CD14-positive monocyte (primary cell): Measurements from ENCODE around the gene SORBS2. TPM values are rescaled to one million over a fixed set of nuclear protein-coding genes. Genes with fewer than 3 reads are reported as not detected.

Experiments used
- DNase-seq, 3 donors: peaks; one replicate each; pipeline ENCODE4 v3.0.0-alpha.2; 2011 to 2022
- H2AFZ ChIP-seq: 2 replicates; pipeline ENCODE4 v1.6.0; 2012; ENCODE audit warnings: mild to moderate bottlenecking, low read depth, low read length, inconsistent platforms; ENCODE audit not compliant: insufficient read depth, poor library complexity, severe bottlenecking
- H3K27ac ChIP-seq, 2 donors: 1 replicate in 1 of 2; 2 replicates in 1 of 2; pipeline ENCODE4 v1.5.1; 2012 to 2013; ENCODE audit warnings: low read length in 2 of 2, control low read depth in 1 of 2, inconsistent platforms in 1 of 2, low read depth in 1 of 2, mild to moderate bottlenecking in 1 of 2
- H3K27me3 ChIP-seq, 2 donors: one replicate each; pipeline versions ENCODE4 v1.6.0 to v1.6.1; 2011 to 2013; ENCODE audit warnings: low read length in 2 of 2; ENCODE audit not compliant: control insufficient read depth in 2 of 2, insufficient read depth in 2 of 2
- H3K36me3 ChIP-seq, 2 donors: replicated peaks in 1 of 2; 1 replicate in 1 of 2; 2 replicates in 1 of 2; pipeline versions ENCODE4 v1.5.1 to v1.6.1; 2012 to 2013; ENCODE audit warnings: low read length in 2 of 2, control low read depth in 1 of 2, inconsistent platforms in 1 of 2, mild to moderate bottlenecking in 1 of 2; ENCODE audit not compliant: insufficient read depth in 2 of 2, control insufficient read depth in 1 of 2
- H3K4me1 ChIP-seq, 2 donors: 1 replicate in 1 of 2; 2 replicates in 1 of 2; pipeline versions ENCODE4 v1.5.1 to v1.6.1; 2012 to 2013; ENCODE audit warnings: low read length in 2 of 2, control low read depth in 1 of 2, inconsistent platforms in 1 of 2, mild to moderate bottlenecking in 1 of 2, moderate library complexity in 1 of 2; ENCODE audit not compliant: insufficient read depth in 2 of 2, control insufficient read depth in 1 of 2
- H3K4me2 ChIP-seq: replicated peaks from 2 replicates; pipeline ENCODE3; 2012; ENCODE audit warnings: low read length, moderate library complexity, mild to moderate bottlenecking; ENCODE audit not compliant: poor library complexity, severe bottlenecking; ENCODE audit errors: extremely low read depth
- H3K4me3 ChIP-seq, 3 experiments: fragments of 200-600 bp in 1 of 3; sonication (generic) in 1 of 3; replicated peaks in 1 of 3; 1 replicate in 2 of 3; 2 replicates in 1 of 3; pipeline ENCODE4 v1.5.1; 2011 to 2013; ENCODE audit warnings: low read length in 3 of 3, mild to moderate bottlenecking in 3 of 3, control low read depth in 2 of 3, low read depth in 2 of 3, inconsistent platforms in 1 of 3, moderate library complexity in 1 of 3
- H3K79me2 ChIP-seq: 2 replicates; pipeline ENCODE4 v1.6.0; 2012; ENCODE audit warnings: mild to moderate bottlenecking, control low read depth, inconsistent platforms, low read length, moderate library complexity; ENCODE audit not compliant: insufficient read depth
- H3K9ac ChIP-seq: 2 replicates; pipeline ENCODE4 v1.6.0; 2017; ENCODE audit warnings: low read length, mild to moderate bottlenecking; ENCODE audit not compliant: insufficient read depth, poor library complexity, severe bottlenecking
- H3K9me3 ChIP-seq, 2 donors: replicated peaks in 1 of 2; 1 replicate in 1 of 2; 2 replicates in 1 of 2; pipeline versions ENCODE4 v1.5.1 to v1.6.1; 2012 to 2013; ENCODE audit warnings: low read length in 2 of 2, control low read depth in 1 of 2; ENCODE audit not compliant: control insufficient read depth in 1 of 2, insufficient read depth in 1 of 2
- H4K20me1 ChIP-seq: 2 replicates; pipeline ENCODE4 v1.6.0; 2012; ENCODE audit warnings: mild to moderate bottlenecking, low read length, control low read depth, moderate library complexity; ENCODE audit not compliant: insufficient read depth
- H3K27ac Mint-ChIP-seq, 7 donors: one replicate each; pipeline ENCODE4 v1.8.0; 2020; ENCODE audit warnings: mild to moderate bottlenecking in 7 of 7, mixed read lengths in 7 of 7, moderate library complexity in 6 of 7, inconsistent platforms in 2 of 7
- H3K27me3 Mint-ChIP-seq, 3 donors: one replicate each; pipeline ENCODE4 v1.8.0; 2021 to 2022; ENCODE audit warnings: low read depth in 3 of 3, mild to moderate bottlenecking in 3 of 3, mixed read lengths in 3 of 3, moderate library complexity in 3 of 3, inconsistent platforms in 1 of 3
- H3K36me3 Mint-ChIP-seq, 2 donors: one replicate each; pipeline ENCODE4 v1.8.0; 2020; ENCODE audit warnings: mixed read lengths in 2 of 2, inconsistent platforms in 1 of 2, mild to moderate bottlenecking in 1 of 2
- H3K4me1 Mint-ChIP-seq: one replicate; pipeline ENCODE4 v1.8.0; 2020; ENCODE audit warnings: mild to moderate bottlenecking, mixed read lengths
- H3K4me3 Mint-ChIP-seq, 2 donors: one replicate each; pipeline ENCODE4 v1.8.0; 2020; ENCODE audit warnings: mild to moderate bottlenecking in 2 of 2, mixed read lengths in 2 of 2, moderate library complexity in 1 of 2
- H3K9me3 Mint-ChIP-seq, 7 donors: one replicate each; pipeline ENCODE4 v1.8.0; 2020 to 2022; ENCODE audit warnings: mixed read lengths in 7 of 7, mild to moderate bottlenecking in 6 of 7, moderate library complexity in 6 of 7, inconsistent platforms in 2 of 7
- WGBS: methylation state at CpG from one replicate; pipeline ENCODE4 v1.1.5; 2013; ENCODE audit warnings: missing lambda C conversion rate; ENCODE audit not compliant: insufficient coverage; 5-methylcytosine and 5-hydroxymethylcytosine counted together
- intact Hi-C, 2 donors: fragments of 100-400 bp; cut with micrococcal nuclease; formaldehyde crosslinking; loops; one replicate each; pipeline versions ENCODE4 v1.15.0 to v1.15.1; 2023
- polyA plus RNA-seq, 3 donors: library from polyadenylated mRNA; depleted of rRNA in 1 of 3; unstranded in 2 of 3; stranded (reverse) in 1 of 3; fragments of 300-500 nt in 2 of 3; fragments of >200 nt in 1 of 3; fragmentation: Illumina TruSeq in 2 of 3; gene quantifications; 1 replicate in 2 of 3; 2 replicates in 1 of 3; pipeline ENCODE4 v1.2.3, GENCODE V29; 2012 to 2021
- TF ChIP-seq, protein P1 (sequence below): fragments of 200-600 bp; IDR thresholded peaks from one replicate; pipeline ENCODE4 v1.8.0; 2022; ENCODE audit warnings: antibody characterized with exemption, mild to moderate bottlenecking

SORBS2 gene
- polyA plus RNA-seq, 3 donors = not detected

DNA sequence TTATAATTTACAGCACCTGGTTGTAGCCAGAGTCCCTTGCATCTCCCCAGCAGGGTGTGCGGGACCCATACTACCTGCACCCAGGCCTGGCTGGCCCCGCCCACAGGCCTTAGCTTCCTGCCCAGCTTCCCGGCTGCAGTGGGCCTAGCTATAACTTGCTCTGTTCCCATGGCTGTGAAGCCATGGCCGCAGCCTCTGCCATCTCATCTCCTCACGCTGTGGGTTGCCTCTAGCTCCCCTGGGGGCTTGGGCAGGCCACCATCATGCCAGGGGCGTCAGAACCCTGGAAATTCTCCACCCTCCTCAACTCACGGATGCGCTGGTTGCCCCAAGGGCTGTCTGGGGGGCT is 26.1 kb upstream of the SORBS2 start:
- Mint-ChIP-seq H3K4me3 (no peak overlapping the region), H3K9me3 (peaks cover 0 to 3% (median 0%) of the 10 kb centered on the region in 7 donors), H3K4me1 (no peaks in the 10 kb centered on the region), H3K27me3 (no peaks in the 10 kb centered on the region), H3K27ac (no peak overlapping the region), H3K36me3 (no peaks in the 10 kb centered on the region)
- no peaks in the 10 kb centered on the region for H4K20me1 ChIP-seq
- WGBS = 82% methylated on average over 3 of the region's 8 CpGs
- no peak for DNase-seq
- no peak overlapping the region for H2AFZ ChIP-seq
- no peak overlapping the region for H3K27ac ChIP-seq
- H3K79me2 ChIP-seq = no peaks in the 10 kb centered on the region
- H3K36me3 ChIP-seq = no peaks in the 10 kb centered on the region
- H3K9ac ChIP-seq = no peak overlapping the region
- intact Hi-C loops = no loop called here
- no peaks in the 10 kb centered on the region for H3K27me3 ChIP-seq
- H3K4me2 ChIP-seq = no peak overlapping the region
- no peaks in the 10 kb centered on the region for H3K4me1 ChIP-seq
- TF ChIP-seq, protein P1, sequence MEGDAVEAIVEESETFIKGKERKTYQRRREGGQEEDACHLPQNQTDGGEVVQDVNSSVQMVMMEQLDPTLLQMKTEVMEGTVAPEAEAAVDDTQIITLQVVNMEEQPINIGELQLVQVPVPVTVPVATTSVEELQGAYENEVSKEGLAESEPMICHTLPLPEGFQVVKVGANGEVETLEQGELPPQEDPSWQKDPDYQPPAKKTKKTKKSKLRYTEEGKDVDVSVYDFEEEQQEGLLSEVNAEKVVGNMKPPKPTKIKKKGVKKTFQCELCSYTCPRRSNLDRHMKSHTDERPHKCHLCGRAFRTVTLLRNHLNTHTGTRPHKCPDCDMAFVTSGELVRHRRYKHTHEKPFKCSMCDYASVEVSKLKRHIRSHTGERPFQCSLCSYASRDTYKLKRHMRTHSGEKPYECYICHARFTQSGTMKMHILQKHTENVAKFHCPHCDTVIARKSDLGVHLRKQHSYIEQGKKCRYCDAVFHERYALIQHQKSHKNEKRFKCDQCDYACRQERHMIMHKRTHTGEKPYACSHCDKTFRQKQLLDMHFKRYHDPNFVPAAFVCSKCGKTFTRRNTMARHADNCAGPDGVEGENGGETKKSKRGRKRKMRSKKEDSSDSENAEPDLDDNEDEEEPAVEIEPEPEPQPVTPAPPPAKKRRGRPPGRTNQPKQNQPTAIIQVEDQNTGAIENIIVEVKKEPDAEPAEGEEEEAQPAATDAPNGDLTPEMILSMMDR = no peak
- H3K4me3 ChIP-seq = no peak overlapping the region
- no peaks in the 10 kb centered on the region for H3K9me3 ChIP-seq

DNA sequence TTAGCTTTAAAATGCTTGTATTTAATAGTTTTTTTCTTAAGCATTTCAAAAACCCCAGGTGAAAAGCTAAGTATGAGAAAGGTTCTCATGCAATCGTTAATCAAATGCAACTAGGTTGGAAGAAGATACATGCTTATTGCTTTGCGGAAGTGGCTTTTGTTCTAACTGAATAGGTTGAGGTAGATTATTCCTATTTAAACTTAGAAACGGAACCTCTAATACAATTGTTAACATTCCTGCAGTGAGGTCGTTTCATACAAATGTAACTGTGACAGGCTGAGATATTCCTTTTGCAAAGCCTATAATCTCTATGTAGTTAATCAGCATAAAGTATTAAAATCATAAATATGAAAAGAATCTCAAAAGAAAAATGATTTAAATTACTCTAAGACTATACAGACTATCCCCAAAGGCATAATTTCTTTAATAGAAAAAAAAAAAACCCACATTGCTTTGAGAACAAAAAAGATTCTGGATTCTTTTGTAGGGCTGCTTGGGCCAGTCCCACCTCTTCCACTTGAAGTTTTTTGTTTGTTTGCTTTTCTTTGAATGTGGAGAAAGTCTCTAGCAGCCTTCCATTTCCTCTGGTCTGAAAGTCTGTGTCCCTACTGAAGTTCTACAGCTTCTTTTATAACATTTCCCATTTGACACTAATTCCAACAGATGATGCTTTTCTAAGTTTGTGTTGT is 25.6 kb upstream of the SORBS2 start:
- no CpG with 5 or more reads among the region's 4 CpGs for WGBS

More for the DNA sequence above, 25.6 kb upstream of the SORBS2 start:
- no peak for DNase-seq
- Mint-ChIP-seq H3K4me1 (no peaks in the 10 kb centered on the region), H3K27ac (no peak overlapping the region), H3K27me3 (no peaks in the 10 kb centered on the region), H3K9me3 (peaks cover 0 to 3% (median 0%) of the 10 kb centered on the region in 7 donors), H3K36me3 (no peaks in the 10 kb centered on the region), H3K4me3 (no peak overlapping the region)
- H3K36me3 ChIP-seq = no peaks in the 10 kb centered on the region
- intact Hi-C loops = no loop called here
- H2AFZ ChIP-seq = no peak overlapping the region
- no peaks in the 10 kb centered on the region for H3K27me3 ChIP-seq
- no peaks in the 10 kb centered on the region for H4K20me1 ChIP-seq
- H3K4me3 ChIP-seq = no peak overlapping the region
- H3K9ac ChIP-seq = no peak overlapping the region
- no peak overlapping the region for H3K27ac ChIP-seq
- no peaks in the 10 kb centered on the region for H3K79me2 ChIP-seq
- H3K4me1 ChIP-seq = no peaks in the 10 kb centered on the region
- no peak overlapping the region for H3K4me2 ChIP-seq
- no peaks in the 10 kb centered on the region for H3K9me3 ChIP-seq
- TF ChIP-seq, protein P1 = no peak
